GM18517 (cell line): ENCODE measurements around the gene EPHA10.
"Not testable (repeated sequence)": the region's sequence is repeated elsewhere in the genome, so short reads cannot be mapped to it uniquely, and the experiment has no call there.

Source experiments
- ATAC-seq: cut with Tn5 transposase; IDR thresholded peaks from one replicate; pipeline ENCODE4 v1.9.1; 2021; ENCODE audit warnings: mild to moderate bottlenecking, moderate library complexity; ENCODE audit not compliant: unreplicated experiment

EPHA10 gene

GRCh38 chr1:37776946-37777516 lies 12.1 kb upstream of the EPHA10 start:
- ATAC-seq: no peak

DNA sequence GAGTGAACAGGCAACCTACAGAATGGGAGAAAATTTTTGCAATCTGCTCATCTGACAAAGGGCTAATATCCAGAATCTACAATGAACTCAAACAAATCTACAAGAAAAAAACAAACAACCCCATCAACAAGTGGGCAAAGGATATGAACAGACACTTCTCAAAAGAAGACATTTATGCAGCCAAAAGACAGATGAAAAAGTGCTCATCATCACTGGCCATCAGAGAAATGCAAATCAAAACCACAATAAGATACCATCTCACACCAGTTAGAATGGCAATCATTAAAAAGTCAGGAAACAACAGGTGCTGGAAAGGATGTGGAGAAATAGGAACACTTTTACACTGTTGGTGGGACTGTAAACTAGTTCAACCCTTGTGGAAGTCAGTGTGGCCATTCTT lies 6.5 kb upstream of the EPHA10 start:
- ATAC-seq: not testable (repeated sequence)

DNA sequence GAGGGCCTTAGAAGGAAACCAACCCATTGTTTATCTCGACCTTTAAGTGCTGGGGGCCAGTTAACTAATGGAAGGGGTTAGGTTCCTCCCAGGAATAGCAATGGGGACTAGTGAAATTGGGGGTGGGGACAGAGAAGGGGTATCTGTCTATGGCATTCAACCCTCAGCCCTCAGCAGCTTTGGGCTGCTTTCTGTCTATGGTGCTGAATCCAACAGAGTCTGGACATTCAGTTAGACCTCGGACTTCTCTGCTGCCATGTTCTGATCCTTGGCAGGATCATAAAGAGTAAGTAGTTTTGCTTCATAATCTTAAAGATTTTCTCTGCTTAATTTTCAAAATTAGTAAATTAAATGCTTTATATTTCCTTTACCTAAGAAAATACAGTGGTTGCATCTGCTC lies 2.6 kb upstream of the EPHA10 start:
- no peak for ATAC-seq

- no peak for ATAC-seq
Observed at GRCh38 chr1:37765916-37766664, 1.2 kb upstream of the EPHA10 start.

GRCh38 chr1:37764414-37764825 lies 500 bp downstream of the EPHA10 start:
- no peak for ATAC-seq

GRCh38 chr1:37763791-37764413 lies 1.0 kb downstream of the EPHA10 start:
- no peak for ATAC-seq

DNA sequence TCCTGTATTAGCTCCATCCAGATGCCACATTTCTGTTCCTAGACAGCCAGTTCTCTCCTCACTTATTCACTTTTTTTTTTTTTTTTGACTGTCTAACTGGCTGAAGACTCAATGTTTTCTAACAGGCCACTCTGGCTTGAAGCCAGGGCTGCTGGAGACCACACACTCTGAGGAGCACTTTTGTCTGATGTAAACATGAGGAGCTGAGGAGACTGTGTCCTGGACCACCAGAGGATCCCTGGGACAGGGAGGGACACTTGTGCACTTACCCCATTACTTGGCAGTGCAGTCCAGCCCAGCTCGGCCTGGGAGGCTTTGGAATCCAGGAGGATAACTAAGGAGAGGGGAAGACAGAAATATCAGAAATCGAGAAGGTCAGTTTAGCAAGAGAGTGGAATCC lies 2.4 kb downstream of the EPHA10 start:
- no peak for ATAC-seq

GRCh38 chr1:37761416-37762095 lies 3.4 kb downstream of the EPHA10 start:
- ATAC-seq: no peak

GRCh38 chr1:37759451-37759850 lies 5.5 kb downstream of the EPHA10 start:
- no peak for ATAC-seq

- ATAC-seq: no peak
Observed at GRCh38 chr1:37755951-37756560, 8.9 kb downstream of the EPHA10 start.

- no peak for ATAC-seq
Observed at GRCh38 chr1:37755290-37755689, 9.6 kb downstream of the EPHA10 start.

GRCh38 chr1:37753473-37754321 lies 11.2 kb downstream of the EPHA10 start:
- no peak for ATAC-seq

DNA sequence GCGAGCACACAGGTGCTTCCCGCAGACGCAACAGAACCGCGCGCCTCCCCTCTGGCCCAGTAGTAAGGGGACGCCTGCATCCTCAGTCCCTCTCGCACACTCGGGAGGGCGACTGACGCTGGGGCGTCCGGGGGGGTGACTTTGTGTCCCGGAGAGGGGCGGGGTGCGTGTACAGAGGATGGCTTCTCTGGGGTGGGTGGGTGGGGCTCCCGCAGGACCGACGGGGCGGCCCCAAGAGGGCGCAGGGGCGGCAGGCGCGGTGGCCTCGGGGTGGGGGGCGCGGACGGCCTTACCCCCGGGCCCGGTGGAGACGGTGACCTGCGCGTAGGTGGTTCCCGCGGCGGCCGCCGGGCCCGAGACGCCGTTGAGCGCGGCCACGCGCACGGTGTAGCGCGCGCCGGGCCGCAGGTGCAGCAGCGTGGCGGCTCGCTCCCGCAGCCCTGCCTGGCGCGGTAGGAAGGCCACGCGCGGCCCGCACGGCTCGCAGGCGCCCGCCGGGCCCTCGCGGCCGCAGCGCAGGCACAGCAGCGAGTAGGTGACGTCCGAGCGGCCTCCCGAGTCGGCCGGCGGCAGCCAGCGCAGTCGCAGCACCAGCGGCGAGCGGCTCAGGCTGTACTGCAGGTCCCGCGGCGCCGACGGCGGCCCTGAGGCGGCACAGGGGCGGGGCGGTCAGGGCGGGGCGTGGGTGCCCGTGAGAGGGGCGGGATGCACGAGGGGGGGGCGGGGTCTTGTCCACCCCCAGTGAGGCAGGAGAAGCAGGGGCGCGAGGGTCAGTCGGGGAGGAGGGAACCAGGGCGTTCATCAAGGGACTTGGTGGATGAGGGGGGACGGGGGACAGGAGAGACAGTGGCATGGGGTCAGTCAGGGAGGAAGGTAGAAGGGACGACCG lies 12.1 kb downstream of the EPHA10 start:
- ATAC-seq: no peak

- no peak for ATAC-seq
Observed at GRCh38 chr1:37752213-37752582, 12.7 kb downstream of the EPHA10 start.

GRCh38 chr1:37748565-37748964 lies 16.4 kb downstream of the EPHA10 start:
- ATAC-seq: no peak

GRCh38 chr1:37746806-37747205 lies 18.1 kb downstream of the EPHA10 start:
- no peak for ATAC-seq

DNA sequence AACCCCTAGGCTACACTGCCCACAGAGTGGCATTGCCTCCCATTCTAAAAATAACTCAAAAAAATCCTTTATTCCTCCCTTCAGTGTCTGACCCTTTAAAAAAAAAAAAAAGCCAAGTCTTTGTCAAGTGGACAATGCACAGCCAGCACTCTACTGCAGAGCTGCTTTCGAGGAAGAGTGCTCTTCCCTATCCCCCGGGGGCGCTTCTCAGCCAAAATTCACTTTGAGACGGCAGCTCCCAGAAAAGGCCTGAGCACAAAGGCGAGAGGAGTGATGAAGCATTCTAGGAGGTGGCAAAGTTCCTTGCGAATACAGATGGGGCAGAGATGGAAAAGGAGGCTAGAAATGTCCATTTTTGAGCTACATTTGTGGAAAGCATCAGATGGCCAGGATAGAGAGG lies 23.3 kb downstream of the EPHA10 start:
- ATAC-seq: no peak

- ATAC-seq: no peak
Observed at GRCh38 chr1:37741130-37741529, 23.8 kb downstream of the EPHA10 start.

DNA sequence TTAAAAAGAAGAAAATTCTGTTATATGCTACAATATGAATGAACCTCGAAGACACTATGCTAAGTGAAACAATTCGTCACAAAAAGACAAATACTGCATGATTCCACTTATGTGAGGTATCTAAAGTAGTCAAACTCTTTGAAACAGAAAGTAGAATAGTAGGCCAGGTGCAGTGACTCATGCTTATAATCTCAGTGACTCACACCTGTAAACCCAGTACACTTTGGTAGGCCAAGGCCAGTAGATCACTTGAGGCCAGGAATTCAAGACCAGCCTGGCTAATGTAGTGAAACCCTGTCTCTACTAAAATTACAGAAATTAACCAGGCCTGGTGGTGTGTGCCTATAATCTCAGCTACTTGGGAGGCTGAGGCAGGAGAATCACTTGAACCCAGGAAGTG lies 25.7 kb downstream of the EPHA10 start:
- ATAC-seq: no peak
